Raji (cell line): Measurements from ENCODE around the gene FMNL2.

Experiments
- POLR2A ChIP-seq: IDR thresholded peaks from 2 replicates; pipeline ENCODE4 v1.6.1; 2011; ENCODE audit warnings: low read depth, low read length, control low read depth; ENCODE audit not compliant: insufficient read depth

FMNL2 gene

GRCh38 chr2:152568531-152568930, 233.6 kb downstream of the FMNL2 start:
- TF ChIP-seq POLR2A = no peak

GRCh38 chr2:152569186-152569585, 234.2 kb downstream of the FMNL2 start:
- no peak for TF ChIP-seq POLR2A

GRCh38 chr2:152571048-152571766, 236.2 kb downstream of the FMNL2 start:
- TF ChIP-seq POLR2A = no peak

GRCh38 chr2:152572031-152572430, 237.1 kb downstream of the FMNL2 start:
- TF ChIP-seq POLR2A = no peak

- no peak for TF ChIP-seq POLR2A
These were observed 238.2 kb downstream of the FMNL2 start for GRCh38 chr2:152573168-152573567.

- TF ChIP-seq POLR2A = no peak
These were observed 242.6 kb downstream of the FMNL2 start for GRCh38 chr2:152577579-152577978.

- no peak for TF ChIP-seq POLR2A
These were observed 243.6 kb downstream of the FMNL2 start for GRCh38 chr2:152578573-152578972.

GRCh38 chr2:152580714-152581113, 245.7 kb downstream of the FMNL2 start:
- TF ChIP-seq POLR2A = no peak

- TF ChIP-seq POLR2A = no peak
These were observed 246.4 kb downstream of the FMNL2 start for GRCh38 chr2:152581360-152581759.

- no peak for TF ChIP-seq POLR2A
These were observed 247.1 kb downstream of the FMNL2 start for GRCh38 chr2:152582081-152582480.

- no peak for TF ChIP-seq POLR2A
These were observed 248.7 kb downstream of the FMNL2 start for GRCh38 chr2:152583512-152584229.

GRCh38 chr2:152584301-152584700, 249.3 kb downstream of the FMNL2 start:
- no peak for TF ChIP-seq POLR2A

GRCh38 chr2:152585830-152586484, 251.0 kb downstream of the FMNL2 start:
- no peak for TF ChIP-seq POLR2A

GRCh38 chr2:152587187-152587947, 252.4 kb downstream of the FMNL2 start:
- no peak for TF ChIP-seq POLR2A

GRCh38 chr2:152588998-152589397, 254.0 kb downstream of the FMNL2 start:
- no peak for TF ChIP-seq POLR2A
